ENCODE measurements around the gene ROPN1B. TPM values are rescaled to one million over a fixed set of nuclear protein-coding genes. Genes with fewer than 3 reads are reported as not detected.

ROPN1B gene
- total RNA-seq, 2 experiments from 2014 or later: not detected

GRCh38 chr3:126025116-126025729 lies 56.2 kb downstream of the ROPN1B start:
- CTCF ChIA-PET: no interaction called here
- intact Hi-C loops (cut with micrococcal nuclease): no loop called here
- POLR2A ChIA-PET: no interaction called here

DNA sequence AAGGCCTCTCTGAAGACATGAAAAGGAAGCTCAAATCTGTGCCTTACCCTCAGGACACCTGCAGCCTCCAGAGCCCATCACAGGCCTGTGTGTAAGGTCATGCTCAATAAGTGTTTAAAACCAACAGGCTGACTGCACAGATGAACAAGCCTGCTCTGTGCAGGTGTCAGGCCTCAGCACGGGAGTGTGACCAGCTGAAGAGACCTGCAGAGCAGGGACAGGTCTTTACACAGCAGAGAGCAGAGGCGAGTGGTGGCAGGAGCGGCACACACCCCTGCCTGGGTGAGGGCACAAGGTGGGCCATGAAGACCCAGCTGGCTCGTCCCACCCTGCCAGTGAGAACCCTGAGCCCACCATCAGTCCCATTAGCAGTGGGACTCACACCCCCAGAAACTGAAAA lies 56.9 kb downstream of the ROPN1B start:
- H3K27ac Mint-ChIP-seq: no peak overlapping the region
- ChIA-PET CTCF (no interaction called here), POLR2A (no interaction called here)
- intact Hi-C loops (cut with micrococcal nuclease): no loop called here
- TF ChIP-seq CTCF (IDR thresholded peaks at IDR 0.05): no peak
- H3K36me3 Mint-ChIP-seq (ENCODE audit: low read depth): peaks cover 31% of the 10 kb centered on the region
- H3K9me3 Mint-ChIP-seq: peaks cover 15% of the 10 kb centered on the region
- no peak overlapping the region for H3K4me3 Mint-ChIP-seq
- no peaks in the 10 kb centered on the region for H3K27me3 Mint-ChIP-seq
- H3K4me1 Mint-ChIP-seq (ENCODE audit: low read depth): peaks cover 10% of the 10 kb centered on the region
- no peak for DNase-seq
- no peak for ATAC-seq

More at GRCh38 chr3:126025116-126025729, 56.2 kb downstream of the ROPN1B start:
- H3K27me3 Mint-ChIP-seq: no peaks in the 10 kb centered on the region
- H3K36me3 Mint-ChIP-seq (ENCODE audit: low read depth): peaks cover 32% of the 10 kb centered on the region
- H3K9me3 Mint-ChIP-seq: peaks cover 15% of the 10 kb centered on the region
- DNase-seq: no peak
- no peak overlapping the region for H3K4me3 Mint-ChIP-seq
- peaks cover 10% of the 10 kb centered on the region for H3K4me1 Mint-ChIP-seq (ENCODE audit: low read depth)
- no peak overlapping the region for H3K27ac Mint-ChIP-seq
- no peak for TF ChIP-seq CTCF (IDR thresholded peaks at IDR 0.05)
- no peak for ATAC-seq

- CTCF ChIA-PET: no interaction called here
- H3K27ac Mint-ChIP-seq: no peak overlapping the region
- ATAC-seq: no peak
Measured at GRCh38 chr3:126026277-126026751, 57.3 kb downstream of the ROPN1B start.

GRCh38 chr3:126026761-126027160 lies 57.8 kb downstream of the ROPN1B start:
- ChIA-PET CTCF (no interaction called here), POLR2A (no interaction called here)
- Mint-ChIP-seq H3K36me3 (ENCODE audit: low read depth) (peaks cover 31% of the 10 kb centered on the region), H3K4me3 (no peak overlapping the region), H3K4me1 (ENCODE audit: low read depth) (peaks cover 10% of the 10 kb centered on the region), H3K27ac (no peak overlapping the region), H3K27me3 (no peaks in the 10 kb centered on the region), H3K9me3 (peaks cover 15% of the 10 kb centered on the region)
- intact Hi-C loops (cut with micrococcal nuclease): no loop called here
- DNase-seq (no peak), ATAC-seq (no peak)
- no peak for TF ChIP-seq CTCF (IDR thresholded peaks at IDR 0.05)

More at GRCh38 chr3:126026277-126026751, 57.3 kb downstream of the ROPN1B start:
- TF ChIP-seq CTCF (IDR thresholded peaks at IDR 0.05): no peak
- Mint-ChIP-seq H3K27me3 (no peaks in the 10 kb centered on the region), H3K4me1 (ENCODE audit: low read depth) (peaks cover 10% of the 10 kb centered on the region), H3K4me3 (no peak overlapping the region), H3K9me3 (peaks cover 15% of the 10 kb centered on the region), H3K36me3 (ENCODE audit: low read depth) (peaks cover 31% of the 10 kb centered on the region)
- DNase-seq: no peak
- POLR2A ChIA-PET: no interaction called here
- intact Hi-C loops (cut with micrococcal nuclease): no loop called here

DNA sequence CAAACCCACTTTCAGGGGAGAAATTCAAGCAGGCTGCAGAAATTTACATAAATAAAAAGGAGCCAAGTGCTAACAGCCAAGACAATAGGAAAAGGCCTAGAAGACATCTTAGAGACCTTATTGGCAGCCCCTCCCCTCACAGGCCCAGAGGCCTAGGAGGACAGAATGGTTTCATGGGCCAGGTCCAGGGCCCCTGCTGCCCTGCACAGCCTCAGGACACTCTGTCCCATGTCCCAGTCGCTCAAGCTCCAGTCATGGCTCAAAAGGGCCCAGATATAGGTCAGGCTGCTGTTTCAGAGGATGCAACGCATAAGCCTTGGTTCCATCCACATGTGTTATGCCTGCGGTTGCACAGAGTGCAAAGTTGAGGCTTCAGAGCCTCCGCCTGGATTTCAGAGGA lies 59.1 kb downstream of the ROPN1B start:
- Mint-ChIP-seq H3K27me3 (no peaks in the 10 kb centered on the region), H3K36me3 (ENCODE audit: low read depth) (peaks cover 42% of the 10 kb centered on the region), H3K27ac (no peak overlapping the region), H3K4me1 (ENCODE audit: low read depth) (peaks cover 10% of the 10 kb centered on the region), H3K9me3 (peaks cover 15% of the 10 kb centered on the region), H3K4me3 (no peak overlapping the region)
- ChIA-PET POLR2A (no interaction called here), CTCF (no interaction called here)
- TF ChIP-seq CTCF (IDR thresholded peaks at IDR 0.05): no peak
- no peak for DNase-seq
- no peak for ATAC-seq
- intact Hi-C loops (cut with micrococcal nuclease): no loop called here
